Hepatocyte (in vitro differentiated cells): ENCODE data around the gene TNNT2.

Source experiments
- EZH2 ChIP-seq: fragments of 200-600 bp; sonication (generic); IDR thresholded peaks from 2 replicates; pipeline ENCODE4 v1.6.1; 2016; ENCODE audit warnings: antibody characterized with exemption, mild to moderate bottlenecking, borderline replicate concordance
- TF ChIP-seq, protein P1 (sequence below): fragments of 200-600 bp; sonication (generic); IDR thresholded peaks from 2 replicates; pipeline ENCODE4 v1.5.1; 2016; ENCODE audit warnings: antibody characterized with exemption, mild to moderate bottlenecking; ENCODE audit not compliant: poor library complexity

GRCh38 chr1:201351617-201352016, 25.9 kb downstream of the TNNT2 start:
- no peak for TF ChIP-seq EZH2
- TF ChIP-seq, protein P1, sequence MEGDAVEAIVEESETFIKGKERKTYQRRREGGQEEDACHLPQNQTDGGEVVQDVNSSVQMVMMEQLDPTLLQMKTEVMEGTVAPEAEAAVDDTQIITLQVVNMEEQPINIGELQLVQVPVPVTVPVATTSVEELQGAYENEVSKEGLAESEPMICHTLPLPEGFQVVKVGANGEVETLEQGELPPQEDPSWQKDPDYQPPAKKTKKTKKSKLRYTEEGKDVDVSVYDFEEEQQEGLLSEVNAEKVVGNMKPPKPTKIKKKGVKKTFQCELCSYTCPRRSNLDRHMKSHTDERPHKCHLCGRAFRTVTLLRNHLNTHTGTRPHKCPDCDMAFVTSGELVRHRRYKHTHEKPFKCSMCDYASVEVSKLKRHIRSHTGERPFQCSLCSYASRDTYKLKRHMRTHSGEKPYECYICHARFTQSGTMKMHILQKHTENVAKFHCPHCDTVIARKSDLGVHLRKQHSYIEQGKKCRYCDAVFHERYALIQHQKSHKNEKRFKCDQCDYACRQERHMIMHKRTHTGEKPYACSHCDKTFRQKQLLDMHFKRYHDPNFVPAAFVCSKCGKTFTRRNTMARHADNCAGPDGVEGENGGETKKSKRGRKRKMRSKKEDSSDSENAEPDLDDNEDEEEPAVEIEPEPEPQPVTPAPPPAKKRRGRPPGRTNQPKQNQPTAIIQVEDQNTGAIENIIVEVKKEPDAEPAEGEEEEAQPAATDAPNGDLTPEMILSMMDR, result no peak
